GM21515 (cell line): ENCODE data around the gene ARHGEF10L.

ENCODE experiments used
- ATAC-seq: cut with Tn5 transposase; IDR thresholded peaks from one replicate; pipeline ENCODE4 v1.9.1; 2021; ENCODE audit not compliant: unreplicated experiment

The ARHGEF10L gene

GRCh38 chr1:17568014-17568900, 28.8 kb downstream of the ARHGEF10L start:
- no peak for ATAC-seq

- ATAC-seq: no peak
Measured at GRCh38 chr1:17569200-17570139, 30.0 kb downstream of the ARHGEF10L start.

GRCh38 chr1:17570228-17570627, 30.7 kb downstream of the ARHGEF10L start:
- ATAC-seq: no peak

GRCh38 chr1:17572264-17572985, 32.9 kb downstream of the ARHGEF10L start:
- no peak for ATAC-seq

GRCh38 chr1:17573518-17574041, 34.1 kb downstream of the ARHGEF10L start:
- ATAC-seq: no peak

- ATAC-seq: no peak
Measured at GRCh38 chr1:17574516-17574915, 35.0 kb downstream of the ARHGEF10L start.

- ATAC-seq: no peak
Measured at GRCh38 chr1:17575797-17576518, 36.5 kb downstream of the ARHGEF10L start.

GRCh38 chr1:17576519-17576853, 37.0 kb downstream of the ARHGEF10L start:
- no peak for ATAC-seq

- ATAC-seq: no peak
Measured at GRCh38 chr1:17577907-17578297, 38.4 kb downstream of the ARHGEF10L start.

GRCh38 chr1:17579951-17580939, 40.7 kb downstream of the ARHGEF10L start:
- ATAC-seq: no peak

- no peak for ATAC-seq
Measured at GRCh38 chr1:17581389-17582123, 42.1 kb downstream of the ARHGEF10L start.

GRCh38 chr1:17582124-17582774, 42.8 kb downstream of the ARHGEF10L start:
- ATAC-seq: no peak

GRCh38 chr1:17584539-17584938, 45.0 kb downstream of the ARHGEF10L start:
- ATAC-seq: no peak

GRCh38 chr1:17585266-17585987, 45.9 kb downstream of the ARHGEF10L start:
- no peak for ATAC-seq

- no peak for ATAC-seq
Measured at GRCh38 chr1:17586172-17586964, 46.9 kb downstream of the ARHGEF10L start.

GRCh38 chr1:17587693-17588047, 48.2 kb downstream of the ARHGEF10L start:
- no peak for ATAC-seq
